ENCODE data around the gene CIAO2A.

CIAO2A gene

DNA sequence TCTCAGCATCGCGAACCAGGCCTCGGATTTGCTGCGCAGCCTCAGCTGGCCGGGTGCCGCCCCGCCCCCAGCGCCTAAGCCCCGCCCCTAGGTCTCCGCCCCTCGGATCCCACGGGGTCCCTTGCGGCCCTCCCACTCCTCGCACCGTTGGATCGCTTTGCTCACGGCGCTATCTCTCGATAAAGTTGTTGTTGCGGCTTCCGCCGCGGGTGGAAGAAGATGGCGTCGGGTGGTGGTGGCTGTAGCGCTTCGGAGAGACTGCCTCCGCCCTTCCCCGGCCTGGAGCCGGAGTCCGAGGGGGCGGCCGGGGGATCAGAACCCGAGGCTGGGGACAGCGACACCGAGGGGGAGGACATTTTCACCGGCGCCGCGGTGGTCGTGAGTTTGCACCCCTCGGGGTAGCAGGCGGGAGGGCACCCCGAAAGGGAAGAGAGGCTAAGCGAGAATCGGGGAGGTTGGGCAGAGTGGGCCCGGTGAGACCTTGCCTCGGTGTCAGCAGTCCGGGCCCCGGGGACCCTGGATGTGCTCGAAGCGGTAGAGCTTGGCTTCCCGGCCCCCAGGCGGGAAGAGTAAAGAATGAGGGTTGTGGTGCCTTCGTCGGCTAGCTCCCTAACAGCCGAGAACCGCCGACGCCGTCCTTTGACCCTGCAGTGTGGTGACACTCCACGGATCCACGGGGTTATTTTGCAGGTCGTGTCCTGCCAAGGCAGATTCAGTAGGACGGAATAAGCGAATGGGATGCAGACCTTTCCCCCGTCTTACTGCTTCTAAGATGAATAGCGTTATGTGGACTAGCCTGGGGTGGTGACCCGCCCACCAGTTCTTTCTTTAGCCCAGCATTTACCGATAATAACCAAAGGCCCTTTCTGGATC lies 2.4 kb upstream of the CIAO2A start, which contains the start of gene SNX1:
SNX1 (plus strand) TSS at position 188 of the 873 bp plus-strand sequence; CDS start at position 220, 32 bp downstream.
- Histone ChIP-seq H3K27me3 (ENCODE audit: insufficient read depth, low read depth) (no peaks in the 10 kb centered on the region), H3K4me3 (IDR thresholded peaks at IDR 0.05; ENCODE audit: insufficient read depth, low read depth, low read length) (no peak within 1 kb of the TSS), H4K20me1 (ENCODE audit: insufficient read depth) (no peaks in the 10 kb centered on the region), H3K36me3 (ENCODE audit: insufficient read depth) (no peaks in the 10 kb centered on the region), H3K79me2 (ENCODE audit: insufficient read depth, low read depth) (peaks cover 58% of the 10 kb centered on the region; the same call in 1 of the 2 replicates), H3K4me2 (peak within 1 kb of the TSS; percentile 93), H3K27ac (peak within 1 kb of the TSS; percentile 30; the same call in 1 of the 2 replicates), H2AFZ (ENCODE audit: low read depth) (peak within 1 kb of the TSS; percentile 59), H3K9ac (peak within 1 kb of the TSS; percentile 71; the same call in 1 of the 2 replicates), H3K4me1 (ENCODE audit: low read depth, poor library complexity, severe bottlenecking) (peaks cover 36% of the 10 kb centered on the region)
- TF ChIP-seq, protein P1, sequence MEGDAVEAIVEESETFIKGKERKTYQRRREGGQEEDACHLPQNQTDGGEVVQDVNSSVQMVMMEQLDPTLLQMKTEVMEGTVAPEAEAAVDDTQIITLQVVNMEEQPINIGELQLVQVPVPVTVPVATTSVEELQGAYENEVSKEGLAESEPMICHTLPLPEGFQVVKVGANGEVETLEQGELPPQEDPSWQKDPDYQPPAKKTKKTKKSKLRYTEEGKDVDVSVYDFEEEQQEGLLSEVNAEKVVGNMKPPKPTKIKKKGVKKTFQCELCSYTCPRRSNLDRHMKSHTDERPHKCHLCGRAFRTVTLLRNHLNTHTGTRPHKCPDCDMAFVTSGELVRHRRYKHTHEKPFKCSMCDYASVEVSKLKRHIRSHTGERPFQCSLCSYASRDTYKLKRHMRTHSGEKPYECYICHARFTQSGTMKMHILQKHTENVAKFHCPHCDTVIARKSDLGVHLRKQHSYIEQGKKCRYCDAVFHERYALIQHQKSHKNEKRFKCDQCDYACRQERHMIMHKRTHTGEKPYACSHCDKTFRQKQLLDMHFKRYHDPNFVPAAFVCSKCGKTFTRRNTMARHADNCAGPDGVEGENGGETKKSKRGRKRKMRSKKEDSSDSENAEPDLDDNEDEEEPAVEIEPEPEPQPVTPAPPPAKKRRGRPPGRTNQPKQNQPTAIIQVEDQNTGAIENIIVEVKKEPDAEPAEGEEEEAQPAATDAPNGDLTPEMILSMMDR (conservative IDR thresholded peaks at IDR 0.05; ENCODE audit: low read depth, low read length): no peak

DNA sequence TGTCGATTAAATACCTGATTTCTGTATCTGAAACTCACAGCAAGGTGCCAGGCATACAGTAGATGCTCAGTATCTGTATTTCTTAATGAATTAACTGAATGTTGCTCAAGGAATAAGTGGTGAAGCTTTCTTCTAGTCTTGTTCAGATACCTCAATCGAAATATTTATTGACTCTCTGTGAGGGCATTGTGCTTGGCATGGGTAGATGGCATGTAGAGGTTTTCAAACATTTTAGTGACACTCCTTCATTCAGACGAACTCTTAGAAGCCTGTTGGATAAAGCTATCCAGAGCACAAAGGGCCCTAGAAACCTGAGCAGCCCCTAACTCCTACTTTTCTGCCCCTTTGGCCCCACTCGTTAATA lies 1.8 kb upstream of the CIAO2A start:
- Histone ChIP-seq H3K79me2 (ENCODE audit: insufficient read depth, low read depth) (peaks cover 60% of the 10 kb centered on the region), H3K4me3 (IDR thresholded peaks at IDR 0.05; ENCODE audit: insufficient read depth, low read depth, low read length) (no peak overlapping the region), H3K4me2 (peak overlapping the region; percentile 93), H2AFZ (ENCODE audit: low read depth) (peak overlapping the region; percentile 59; the same call in 1 of the 2 replicates), H3K36me3 (ENCODE audit: insufficient read depth) (no peaks in the 10 kb centered on the region), H3K4me1 (ENCODE audit: low read depth, poor library complexity, severe bottlenecking) (peaks cover 42% of the 10 kb centered on the region), H3K9ac (no peak overlapping the region; the same call in 1 of the 2 replicates), H3K27me3 (ENCODE audit: insufficient read depth, low read depth) (no peaks in the 10 kb centered on the region), H3K27ac (no peak overlapping the region), H4K20me1 (ENCODE audit: insufficient read depth) (no peaks in the 10 kb centered on the region)
- TF ChIP-seq, protein P1 (conservative IDR thresholded peaks at IDR 0.05; ENCODE audit: low read depth, low read length): no peak

DNA sequence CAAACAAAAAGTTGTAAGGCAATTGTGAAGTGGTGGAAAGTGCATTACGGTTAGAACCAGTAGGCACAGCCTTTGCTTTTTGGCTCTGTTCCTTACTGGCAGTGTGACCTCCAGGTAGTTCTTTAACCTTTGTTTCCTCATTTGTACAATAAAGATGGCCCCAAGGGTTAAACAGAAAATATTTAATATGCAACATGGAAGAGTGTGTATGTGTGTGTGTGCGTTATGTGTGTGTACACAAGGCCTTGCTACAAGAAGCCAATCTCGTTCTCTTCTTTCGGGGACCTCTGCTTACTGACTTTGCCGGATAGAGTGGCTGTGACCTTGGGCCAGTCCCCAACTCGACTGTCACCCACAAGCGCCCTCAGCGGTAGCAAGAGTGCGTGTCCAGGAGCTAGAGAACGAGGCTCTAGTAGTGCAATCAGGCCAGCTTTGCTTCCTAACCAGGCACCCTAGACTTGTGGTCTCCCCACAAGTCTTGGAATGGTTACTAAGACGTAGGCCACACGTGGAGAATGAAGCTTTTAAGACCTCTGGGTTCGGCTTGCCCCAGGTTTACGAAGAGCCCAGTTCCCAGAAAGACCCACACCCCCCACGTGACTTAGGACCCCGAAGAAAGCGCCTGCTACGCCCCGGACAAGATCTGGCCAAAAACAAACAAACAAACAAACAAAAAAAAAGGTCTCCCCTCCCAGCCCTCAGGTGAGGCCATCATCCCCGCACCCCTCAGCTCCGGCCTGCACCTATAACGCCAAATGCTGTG lies 593 bp downstream of the CIAO2A start:
- TF ChIP-seq, protein P1 (conservative IDR thresholded peaks at IDR 0.05; ENCODE audit: low read depth, low read length): 0 out of 2 replicates have a peak, but pooled peaks have one; percentile 30
- peak overlapping the region; percentile 70 for H3K9ac ChIP-seq
- peak overlapping the region; percentile 74 for H3K27ac ChIP-seq
- H2AFZ ChIP-seq (ENCODE audit: low read depth): peak overlapping the region; percentile 43; the same call in 1 of the 2 replicates
- peak overlapping the region; percentile 89 for H3K4me2 ChIP-seq
- peaks cover 43% of the 10 kb centered on the region for H3K4me1 ChIP-seq (ENCODE audit: low read depth, poor library complexity, severe bottlenecking)
- no peaks in the 10 kb centered on the region for H3K27me3 ChIP-seq (ENCODE audit: insufficient read depth, low read depth)
- no peaks in the 10 kb centered on the region for H4K20me1 ChIP-seq (ENCODE audit: insufficient read depth)
- H3K36me3 ChIP-seq (ENCODE audit: insufficient read depth): no peaks in the 10 kb centered on the region
- peaks cover 48% of the 10 kb centered on the region for H3K79me2 ChIP-seq (ENCODE audit: insufficient read depth, low read depth)
- no peak overlapping the region for H3K4me3 ChIP-seq (IDR thresholded peaks at IDR 0.05; ENCODE audit: insufficient read depth, low read depth, low read length)

DNA sequence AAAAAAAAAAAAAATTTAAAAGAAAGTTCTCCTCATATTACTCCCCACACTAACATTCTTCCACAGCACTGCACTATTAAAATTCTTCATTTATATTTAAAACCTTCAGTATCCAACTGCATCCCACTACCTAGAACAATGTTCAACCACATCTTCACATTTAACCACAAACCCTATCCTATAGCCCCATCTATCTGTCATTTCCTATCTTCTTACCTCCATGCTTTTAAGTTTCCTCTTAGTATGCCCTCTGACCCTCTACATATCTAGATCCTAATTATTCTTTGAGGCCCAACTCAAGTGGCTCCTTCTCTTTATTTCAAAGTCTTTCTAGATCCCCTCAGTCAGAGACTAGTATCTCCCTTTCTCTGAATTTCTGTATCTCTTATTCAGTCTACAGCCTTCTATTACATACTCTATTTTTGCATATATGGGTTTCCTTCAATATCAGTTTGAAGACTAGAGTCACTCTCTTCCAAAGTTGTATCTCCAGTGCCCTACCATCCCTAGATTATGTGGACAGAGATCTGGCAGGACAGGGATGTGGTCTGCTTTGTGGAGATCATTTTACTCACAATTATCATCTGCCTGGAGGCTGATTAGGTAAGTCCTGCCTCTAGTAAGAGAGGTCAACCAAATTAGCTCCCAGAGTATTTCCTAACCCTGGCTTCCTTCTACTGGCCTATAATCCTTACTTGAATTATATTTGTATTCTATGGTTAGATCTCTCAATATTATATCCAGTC lies 1.4 kb downstream of the CIAO2A start:
- H3K9ac ChIP-seq: peak overlapping the region; percentile 70; the same call in 1 of the 2 replicates
- H3K4me3 ChIP-seq (IDR thresholded peaks at IDR 0.05; ENCODE audit: insufficient read depth, low read depth, low read length): no peak overlapping the region
- peaks cover 41% of the 10 kb centered on the region for H3K79me2 ChIP-seq (ENCODE audit: insufficient read depth, low read depth)
- H2AFZ ChIP-seq (ENCODE audit: low read depth): no peak overlapping the region
- H3K4me1 ChIP-seq (ENCODE audit: low read depth, poor library complexity, severe bottlenecking): peaks cover 35% of the 10 kb centered on the region
- TF ChIP-seq, protein P1 (conservative IDR thresholded peaks at IDR 0.05; ENCODE audit: low read depth, low read length): no peak
- peak overlapping the region; percentile 89 for H3K4me2 ChIP-seq
- H3K27ac ChIP-seq: peak overlapping the region; percentile 74
- H4K20me1 ChIP-seq (ENCODE audit: insufficient read depth): no peaks in the 10 kb centered on the region
- H3K36me3 ChIP-seq (ENCODE audit: insufficient read depth): no peaks in the 10 kb centered on the region
- H3K27me3 ChIP-seq (ENCODE audit: insufficient read depth, low read depth): no peaks in the 10 kb centered on the region

All from KMS-11 (cell line).